ENCODE data around the gene USP13. TPM values are rescaled to one million over a fixed set of nuclear protein-coding genes. Genes with fewer than 3 reads are reported as not detected.

Gene USP13
- total and polyA plus RNA-seq, 2 donors from 2014 or later, result 3.0 to 9.0 TPM

- peaks cover 0 to 3% (median 0%) of the 10 kb centered on the region in 3 donors for H3K4me1 ChIP-seq (ENCODE audit: control insufficient read depth in 2 of 3, insufficient read depth in 2 of 3, low read depth in 1 of 3, low read length in 3 of 3)
- H3K27ac ChIP-seq (ENCODE audit: low read depth in 2 of 2, low read length in 2 of 2), result no peak overlapping the region
- no peaks in the 10 kb centered on the region for H3K27me3 ChIP-seq (ENCODE audit: control insufficient read depth, insufficient read depth, low read length)
- H3K36me3 ChIP-seq (ENCODE audit: control insufficient read depth in 2 of 3, insufficient read depth in 3 of 3, low read length in 3 of 3), result no peaks in the 10 kb centered on the region
- DNase-seq (peak in 2 of 5 donors; percentile 4 to 11), FAIRE-seq (no peak)
- intact Hi-C loops (cut with DNase I), result no loop called here
- no peaks in the 10 kb centered on the region for H3K9me3 ChIP-seq (ENCODE audit: control insufficient read depth in 2 of 3, insufficient read depth in 1 of 3, low read length in 3 of 3)
- H3K9ac ChIP-seq (ENCODE audit: low read length in 3 of 3), result no peak overlapping the region
- H3K4me3 ChIP-seq (ENCODE audit: low read length in 3 of 3), result no peak overlapping the region
- TF ChIP-seq, protein P1, sequence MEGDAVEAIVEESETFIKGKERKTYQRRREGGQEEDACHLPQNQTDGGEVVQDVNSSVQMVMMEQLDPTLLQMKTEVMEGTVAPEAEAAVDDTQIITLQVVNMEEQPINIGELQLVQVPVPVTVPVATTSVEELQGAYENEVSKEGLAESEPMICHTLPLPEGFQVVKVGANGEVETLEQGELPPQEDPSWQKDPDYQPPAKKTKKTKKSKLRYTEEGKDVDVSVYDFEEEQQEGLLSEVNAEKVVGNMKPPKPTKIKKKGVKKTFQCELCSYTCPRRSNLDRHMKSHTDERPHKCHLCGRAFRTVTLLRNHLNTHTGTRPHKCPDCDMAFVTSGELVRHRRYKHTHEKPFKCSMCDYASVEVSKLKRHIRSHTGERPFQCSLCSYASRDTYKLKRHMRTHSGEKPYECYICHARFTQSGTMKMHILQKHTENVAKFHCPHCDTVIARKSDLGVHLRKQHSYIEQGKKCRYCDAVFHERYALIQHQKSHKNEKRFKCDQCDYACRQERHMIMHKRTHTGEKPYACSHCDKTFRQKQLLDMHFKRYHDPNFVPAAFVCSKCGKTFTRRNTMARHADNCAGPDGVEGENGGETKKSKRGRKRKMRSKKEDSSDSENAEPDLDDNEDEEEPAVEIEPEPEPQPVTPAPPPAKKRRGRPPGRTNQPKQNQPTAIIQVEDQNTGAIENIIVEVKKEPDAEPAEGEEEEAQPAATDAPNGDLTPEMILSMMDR (IDR thresholded peaks at IDR 0.05; ENCODE audit: borderline replicate concordance, extremely low read depth, insufficient read depth), result no peak
Measured at GRCh38 chr3:179829401-179829800, 176.6 kb downstream of the USP13 start.

- H3K27me3 ChIP-seq (ENCODE audit: control insufficient read depth, insufficient read depth, low read length), result no peaks in the 10 kb centered on the region
- H3K9ac ChIP-seq (ENCODE audit: low read length in 3 of 3), result no peak overlapping the region
- TF ChIP-seq, protein P1 (IDR thresholded peaks at IDR 0.05; ENCODE audit: borderline replicate concordance, extremely low read depth, insufficient read depth), result no peak
- no peaks in the 10 kb centered on the region for H3K9me3 ChIP-seq (ENCODE audit: control insufficient read depth in 2 of 3, insufficient read depth in 1 of 3, low read length in 3 of 3)
- no peak overlapping the region for H3K4me3 ChIP-seq (ENCODE audit: low read length in 3 of 3)
- FAIRE-seq (no peak), DNase-seq (no peak)
- intact Hi-C loops (cut with DNase I), result no loop called here
- no peak overlapping the region for H3K27ac ChIP-seq (ENCODE audit: low read depth in 2 of 2, low read length in 2 of 2)
- H3K4me1 ChIP-seq (ENCODE audit: control insufficient read depth in 2 of 3, insufficient read depth in 2 of 3, low read depth in 1 of 3, low read length in 3 of 3), result no peaks in the 10 kb centered on the region
- no peaks in the 10 kb centered on the region for H3K36me3 ChIP-seq (ENCODE audit: control insufficient read depth in 2 of 3, insufficient read depth in 3 of 3, low read length in 3 of 3)
Measured at GRCh38 chr3:179832333-179832854, 179.6 kb downstream of the USP13 start.

DNA sequence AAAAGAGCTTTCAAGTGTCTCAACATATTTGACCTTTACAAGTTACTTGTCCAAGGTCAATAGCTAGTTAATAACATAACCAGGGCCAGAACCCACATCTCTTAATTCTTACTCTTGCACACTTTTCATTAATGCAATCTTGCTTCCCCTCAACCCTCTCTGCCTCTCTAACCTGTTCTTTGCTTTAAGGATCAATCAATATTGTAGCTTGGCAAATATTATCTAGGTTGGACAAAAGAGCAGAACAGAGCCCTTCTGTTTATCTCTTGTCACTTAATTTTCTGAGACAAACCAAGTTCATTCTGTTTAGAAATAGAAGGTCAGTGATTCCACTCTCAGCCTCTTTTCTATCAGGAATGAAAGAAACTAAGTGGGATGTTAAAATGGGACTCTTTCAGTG, 180.5 kb downstream of the USP13 start:
- Histone ChIP-seq H3K27ac (ENCODE audit: low read depth in 2 of 2, low read length in 2 of 2) (no peak overlapping the region), H3K9ac (ENCODE audit: low read length in 3 of 3) (no peak overlapping the region), H3K27me3 (ENCODE audit: control insufficient read depth, insufficient read depth, low read length) (no peaks in the 10 kb centered on the region), H3K4me1 (ENCODE audit: control insufficient read depth in 2 of 3, insufficient read depth in 2 of 3, low read depth in 1 of 3, low read length in 3 of 3) (no peaks in the 10 kb centered on the region), H3K4me3 (ENCODE audit: low read length in 3 of 3) (no peak overlapping the region), H3K36me3 (ENCODE audit: control insufficient read depth in 2 of 3, insufficient read depth in 3 of 3, low read length in 3 of 3) (no peaks in the 10 kb centered on the region), H3K9me3 (ENCODE audit: control insufficient read depth in 2 of 3, insufficient read depth in 1 of 3, low read length in 3 of 3) (no peaks in the 10 kb centered on the region)
- FAIRE-seq (no peak), DNase-seq (no peak)
- TF ChIP-seq, protein P1 (IDR thresholded peaks at IDR 0.05; ENCODE audit: borderline replicate concordance, extremely low read depth, insufficient read depth), result no peak
- intact Hi-C loops (cut with DNase I), result no loop called here

DNA sequence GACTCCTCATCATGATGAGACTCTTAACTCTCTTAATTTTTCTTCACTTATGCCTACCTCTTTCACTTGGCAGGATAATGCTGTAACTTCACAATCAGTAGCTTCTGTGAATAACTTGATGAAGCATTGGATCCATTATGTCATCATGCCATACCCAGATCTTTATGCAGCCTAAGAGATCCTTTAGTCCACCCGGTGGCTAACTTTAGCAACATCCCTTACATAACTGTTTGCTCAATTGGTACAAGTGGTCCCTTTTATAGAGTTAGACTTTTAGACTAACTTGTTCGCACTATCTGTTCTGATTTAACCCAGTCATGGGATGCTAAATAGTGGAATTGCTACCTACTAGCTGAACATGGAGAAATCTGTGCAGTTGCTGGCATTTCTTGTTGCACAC, 184.5 kb downstream of the USP13 start:
- no peaks in the 10 kb centered on the region for H3K27me3 ChIP-seq (ENCODE audit: control insufficient read depth, insufficient read depth, low read length)
- intact Hi-C loops (cut with DNase I), result no loop called here
- TF ChIP-seq, protein P1 (IDR thresholded peaks at IDR 0.05; ENCODE audit: borderline replicate concordance, extremely low read depth, insufficient read depth), result no peak
- no peak overlapping the region for H3K4me3 ChIP-seq (ENCODE audit: low read length in 3 of 3)
- no peak for DNase-seq
- H3K36me3 ChIP-seq (ENCODE audit: control insufficient read depth in 2 of 3, insufficient read depth in 3 of 3, low read length in 3 of 3), result no peaks in the 10 kb centered on the region
- no peak for FAIRE-seq
- no peaks in the 10 kb centered on the region for H3K9me3 ChIP-seq (ENCODE audit: control insufficient read depth in 2 of 3, insufficient read depth in 1 of 3, low read length in 3 of 3)
- H3K9ac ChIP-seq (ENCODE audit: low read length in 3 of 3), result no peak overlapping the region
- H3K27ac ChIP-seq (ENCODE audit: low read depth in 2 of 2, low read length in 2 of 2), result no peak overlapping the region
- no peaks in the 10 kb centered on the region for H3K4me1 ChIP-seq (ENCODE audit: control insufficient read depth in 2 of 3, insufficient read depth in 2 of 3, low read depth in 1 of 3, low read length in 3 of 3)
